Measurements from ENCODE around the gene MYO18B.

GRCh38 chr22:25996669-25997068, 254.7 kb downstream of the MYO18B start:
- TF ChIP-seq CTCF (IDR thresholded peaks at IDR 0.05; ENCODE audit: low read depth, low read length) (no peak), POLR2A (IDR thresholded peaks at IDR 0.05; ENCODE audit: extremely low read depth, insufficient read length) (no peak)

All from NB4 (cell line).